Left ventricle myocardium superior (tissue), 1 donor: Measurements from ENCODE around the gene MSH5. TPM values are rescaled to one million over a fixed set of nuclear protein-coding genes. Genes with fewer than 3 reads are reported as not detected.

Experiments
- ATAC-seq: fragments of 200-7000 bp; cut with Tn5 transposase; one replicate; pipeline ENCODE4 v1.9.1; 2020; ENCODE audit warnings: mild to moderate bottlenecking, moderate library complexity
- DNase-seq: peaks from one replicate; pipeline ENCODE4 v3.0.0-alpha.2; 2020
- intact Hi-C: fragments of 100-400 bp; cut with micrococcal nuclease; formaldehyde crosslinking; loops from one replicate; pipeline ENCODE4 v1.11.0; 2022
- total RNA-seq: library from RNA; stranded (reverse); fragmentation: NEBNext Ultra II Directional; extraction: Animal tissue kit (Norgen Biotek cat#: 25700); gene quantifications from one replicate; pipeline ENCODE4 v1.2.1, GENCODE V29; 2021
- donor health status: DM: no; HTN: yes; CAD: no; lungs with severe emphysema.

MSH5 gene
- total RNA-seq, 1 donor from 2014 or later: 1.3 TPM

- intact Hi-C loops: no loop called here
- no peak for DNase-seq
These were observed 28.8 kb downstream of the MSH5 start for GRCh38 chr6:31768363-31769257.

GRCh38 chr6:31769684-31770371 is 30.0 kb downstream of the MSH5 start:
- ATAC-seq (peak; percentile 65), DNase-seq (peak; percentile 78)
- intact Hi-C loops: no loop called here

More at GRCh38 chr6:31768363-31769257, 28.8 kb downstream of the MSH5 start:
- ATAC-seq: peak; percentile 25

- intact Hi-C loops: no loop called here
- ATAC-seq: no peak
- no peak for DNase-seq
These were observed 31.1 kb downstream of the MSH5 start for GRCh38 chr6:31770860-31771259.

GRCh38 chr6:31771992-31772358 is 32.2 kb downstream of the MSH5 start:
- intact Hi-C loops: no loop called here
- DNase-seq (no peak), ATAC-seq (no peak)

- ATAC-seq: no peak
- no peak for DNase-seq
- intact Hi-C loops: no loop called here
These were observed 35.4 kb downstream of the MSH5 start for GRCh38 chr6:31775184-31775583.

- no peak for DNase-seq
- intact Hi-C loops: no loop called here
- ATAC-seq: no peak
These were observed 36.1 kb downstream of the MSH5 start for GRCh38 chr6:31775633-31776484.

- ATAC-seq: no peak
- peak; percentile 39 for DNase-seq
- intact Hi-C loops: no loop called here
These were observed 36.7 kb downstream of the MSH5 start for GRCh38 chr6:31776485-31776988.

GRCh38 chr6:31776989-31777666 is 37.3 kb downstream of the MSH5 start, which contains the start of gene VWA7:
TSS of gene VWA7 (minus strand) at chr6:31777328. CDS start at chr6:31776779, 549 bp downstream.
- intact Hi-C loops: no loop called here
- peak; percentile 92 for ATAC-seq
- DNase-seq: peak; percentile 82

GRCh38 chr6:31777667-31778050 is 37.9 kb downstream of the MSH5 start:
- ATAC-seq (no peak), DNase-seq (no peak)
- intact Hi-C loops: no loop called here

- intact Hi-C loops: no loop called here
These were observed 38.4 kb downstream of the MSH5 start for GRCh38 chr6:31778193-31778592.

GRCh38 chr6:31778999-31779885 is 39.4 kb downstream of the MSH5 start:
- ATAC-seq (no peak), DNase-seq (no peak)
- intact Hi-C loops: no loop called here

More at GRCh38 chr6:31778193-31778592, 38.4 kb downstream of the MSH5 start:
- DNase-seq (no peak), ATAC-seq (no peak)

GRCh38 chr6:31779908-31780307 is 40.1 kb downstream of the MSH5 start:
- intact Hi-C loops: no loop called here
- ATAC-seq (no peak), DNase-seq (no peak)

- DNase-seq (no peak), ATAC-seq (no peak)
- intact Hi-C loops: no loop called here
These were observed 40.9 kb downstream of the MSH5 start for GRCh38 chr6:31780507-31781243.

- DNase-seq (no peak), ATAC-seq (no peak)
- intact Hi-C loops: no loop called here
These were observed 41.7 kb downstream of the MSH5 start for GRCh38 chr6:31781244-31782125.

- no peak for ATAC-seq
- intact Hi-C loops: no loop called here
- no peak for DNase-seq
These were observed 42.5 kb downstream of the MSH5 start for GRCh38 chr6:31782126-31782855.
